GM21786 (cell line): Measurements from ENCODE around the gene NTN5.
"Not testable (repeated sequence)": the region's sequence is repeated elsewhere in the genome, so short reads cannot be mapped to it uniquely, and the experiment has no call there.

Experiments used
- ATAC-seq: cut with Tn5 transposase; IDR thresholded peaks from one replicate; pipeline ENCODE4 v1.9.1; 2021; ENCODE audit not compliant: unreplicated experiment

Gene NTN5

GRCh38 chr19:48645620-48646000 lies 27.2 kb downstream of the NTN5 start:
- no peak for ATAC-seq

DNA sequence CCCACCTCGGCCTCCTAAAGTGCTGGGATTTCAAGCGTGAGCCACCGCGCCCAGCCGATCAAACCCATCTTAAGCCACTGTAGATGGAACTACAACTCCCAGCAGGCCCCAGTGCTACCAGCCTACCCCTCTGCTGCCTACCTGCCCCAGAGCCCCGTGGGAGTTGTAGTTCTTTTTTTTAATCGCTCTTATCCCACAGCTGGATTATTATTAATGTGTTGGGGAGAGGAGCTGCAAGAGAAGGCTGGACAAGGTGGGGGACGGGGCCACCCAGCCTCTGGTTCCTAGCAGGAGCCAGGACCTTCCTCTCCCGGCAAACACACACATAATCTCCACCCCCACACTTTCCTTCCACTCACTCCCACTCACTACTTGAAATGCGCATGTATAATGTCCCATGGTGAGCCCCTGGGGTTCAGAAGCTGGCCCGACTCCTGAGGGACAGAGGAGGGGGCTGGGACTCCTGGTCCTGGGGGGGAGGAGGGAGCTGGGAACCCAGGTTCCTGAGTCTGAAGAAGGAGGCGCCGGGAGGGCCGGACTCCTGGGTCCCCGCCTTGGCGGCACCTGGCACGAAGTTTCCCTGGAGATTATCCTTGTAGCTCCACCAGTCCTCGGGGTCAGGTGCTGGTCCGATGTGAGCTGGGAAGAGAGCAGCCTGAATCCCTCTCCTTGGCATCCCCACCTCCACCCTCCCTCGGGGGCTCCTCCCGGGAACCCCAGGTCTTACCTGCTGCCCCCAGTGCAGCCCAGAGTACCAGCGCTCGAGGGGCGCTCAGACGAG lies 27.8 kb downstream of the NTN5 start:
- ATAC-seq, result no peak

DNA sequence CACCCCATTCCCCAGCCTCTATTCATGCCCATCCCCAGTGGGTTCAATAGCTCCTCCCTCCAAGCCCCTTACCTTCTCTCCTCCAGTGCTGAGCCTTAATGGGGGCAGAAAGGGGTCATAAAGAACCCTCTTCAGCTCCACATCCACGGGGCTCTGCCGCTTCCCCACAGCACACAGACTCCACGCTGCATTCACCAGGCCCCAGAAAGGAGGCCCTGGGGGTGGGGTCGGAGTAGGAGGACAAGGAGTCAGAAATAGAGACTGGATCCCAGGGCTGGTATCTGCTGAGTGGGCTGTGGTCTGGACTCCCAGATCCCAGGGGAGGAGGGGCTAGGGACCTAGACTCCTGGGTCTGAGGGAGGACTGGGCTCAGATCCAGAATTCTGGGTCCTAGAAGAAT lies 28.5 kb downstream of the NTN5 start:
- no peak for ATAC-seq

DNA sequence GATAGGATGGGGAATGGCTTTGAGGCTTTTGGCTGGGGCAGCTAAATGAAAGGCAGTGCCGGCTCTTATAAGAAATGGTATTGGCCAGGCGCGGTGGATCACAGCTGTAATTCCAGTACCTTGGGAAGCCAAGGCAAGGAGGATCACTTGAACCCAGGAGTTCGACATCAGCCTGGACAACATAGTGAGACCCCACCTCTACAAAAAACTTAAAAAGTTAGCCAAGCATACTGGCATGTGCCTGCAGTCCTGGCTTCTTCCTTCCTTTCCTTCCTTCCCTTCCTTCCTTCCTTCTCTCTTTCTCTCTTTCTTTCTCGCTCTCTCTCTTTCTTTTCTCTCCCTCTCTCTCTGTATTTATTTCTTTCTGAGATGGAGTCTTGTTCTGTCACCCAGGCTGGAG lies 30.0 kb downstream of the NTN5 start:
- ATAC-seq, result no peak

DNA sequence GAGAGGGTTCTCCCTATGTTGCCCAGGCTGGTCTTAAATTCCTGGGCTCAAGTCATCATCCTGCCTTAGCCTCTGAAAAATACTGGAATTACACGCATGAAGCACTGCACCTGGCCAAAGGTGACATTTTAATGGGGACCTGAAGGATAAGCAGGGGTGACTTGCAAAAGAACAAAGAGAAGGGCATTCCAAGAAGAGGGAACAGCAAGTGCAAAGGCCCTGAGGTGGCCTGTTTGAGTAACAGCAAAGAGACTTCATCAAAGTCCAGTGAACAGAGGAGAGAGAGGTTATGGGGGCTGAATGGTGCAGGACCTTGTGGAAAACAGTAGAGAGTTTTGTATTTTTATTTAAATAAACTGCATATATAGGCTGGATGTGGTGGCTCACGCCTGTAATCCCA lies 31.0 kb downstream of the NTN5 start:
- ATAC-seq, result no peak

- ATAC-seq, result no peak
Observed at GRCh38 chr19:48639483-48640375, 33.1 kb downstream of the NTN5 start.

- ATAC-seq, result no peak
Observed at GRCh38 chr19:48638831-48639381, 33.9 kb downstream of the NTN5 start.

DNA sequence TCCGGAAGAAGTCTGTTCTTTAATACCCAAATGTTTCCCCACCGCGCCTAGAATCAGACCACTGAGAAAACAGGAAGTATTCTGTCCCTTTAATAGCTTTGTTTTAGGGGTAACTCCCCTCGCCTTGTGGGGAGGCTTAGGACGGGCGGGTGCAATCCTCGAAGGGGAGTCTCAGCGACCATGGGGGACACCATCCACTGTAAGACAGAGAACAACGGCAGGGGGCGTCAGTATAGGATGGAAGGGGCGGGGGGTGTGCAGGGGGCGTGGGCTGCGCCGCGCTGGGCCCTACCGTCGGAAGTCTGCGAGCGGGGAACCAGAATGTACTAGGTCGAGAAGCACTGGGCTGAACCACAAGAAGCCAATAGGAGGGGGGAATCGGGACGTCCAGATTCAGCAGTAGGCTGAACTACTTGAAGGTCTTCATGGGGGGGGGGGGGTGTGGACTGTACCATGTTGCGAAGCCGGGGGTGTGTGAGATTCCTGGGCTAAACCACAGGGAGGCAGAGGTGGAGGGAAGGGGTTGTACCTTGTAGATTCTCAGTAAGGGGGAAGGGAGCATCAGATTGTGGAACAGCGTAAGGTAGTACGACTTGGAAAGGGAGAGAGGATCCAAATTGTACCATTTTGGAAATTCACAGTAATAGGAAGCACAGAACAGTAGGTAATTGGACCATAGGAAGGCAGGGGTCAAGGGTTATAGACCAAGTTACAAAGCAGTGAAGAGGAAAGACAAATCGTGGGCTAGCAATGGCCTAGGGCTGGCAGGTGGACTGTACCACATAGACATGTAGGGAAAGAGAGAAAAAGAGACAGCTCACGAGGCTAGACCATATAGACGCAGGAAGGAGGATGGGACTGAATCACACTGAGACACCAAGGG lies 34.6 kb downstream of the NTN5 start:
- peak; percentile 8 for ATAC-seq

DNA sequence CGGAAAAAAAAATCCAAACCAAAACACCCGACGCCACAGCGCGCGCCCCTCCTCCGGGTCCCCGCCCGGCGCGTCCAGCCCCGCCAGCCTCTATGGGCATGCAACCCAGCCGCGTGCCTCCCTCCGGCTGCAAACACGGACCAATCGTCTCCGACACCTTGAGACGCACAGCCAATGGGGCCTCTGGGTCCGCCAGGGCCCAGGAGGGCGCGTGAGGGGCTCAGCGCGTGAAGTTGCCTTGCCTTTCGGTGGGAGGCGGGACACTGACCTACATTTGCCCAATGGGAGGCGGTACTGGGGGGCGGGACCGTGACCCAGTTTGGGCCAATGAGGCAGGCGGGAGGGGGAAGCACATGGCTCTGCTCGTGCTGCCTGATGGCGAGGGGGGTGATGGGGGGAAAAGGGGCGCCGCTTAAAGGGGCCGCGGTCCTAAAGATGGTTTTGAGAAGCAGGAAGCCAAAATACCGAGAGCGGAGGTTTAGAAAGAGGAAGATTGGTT lies 35.3 kb downstream of the NTN5 start:
- peak; percentile 62 for ATAC-seq

GRCh38 chr19:48636859-48637448 lies 35.9 kb downstream of the NTN5 start, which contains the start of gene DBP:
Gene DBP, minus strand, starts transcription at chr19:48637379. Its CDS starts 385 bp downstream, at chr19:48636994.
- ATAC-seq, result no peak

- ATAC-seq, result no peak
Observed at GRCh38 chr19:48635966-48636858, 36.6 kb downstream of the NTN5 start.

- no peak for ATAC-seq
Observed at GRCh38 chr19:48635263-48635965, 37.4 kb downstream of the NTN5 start.

DNA sequence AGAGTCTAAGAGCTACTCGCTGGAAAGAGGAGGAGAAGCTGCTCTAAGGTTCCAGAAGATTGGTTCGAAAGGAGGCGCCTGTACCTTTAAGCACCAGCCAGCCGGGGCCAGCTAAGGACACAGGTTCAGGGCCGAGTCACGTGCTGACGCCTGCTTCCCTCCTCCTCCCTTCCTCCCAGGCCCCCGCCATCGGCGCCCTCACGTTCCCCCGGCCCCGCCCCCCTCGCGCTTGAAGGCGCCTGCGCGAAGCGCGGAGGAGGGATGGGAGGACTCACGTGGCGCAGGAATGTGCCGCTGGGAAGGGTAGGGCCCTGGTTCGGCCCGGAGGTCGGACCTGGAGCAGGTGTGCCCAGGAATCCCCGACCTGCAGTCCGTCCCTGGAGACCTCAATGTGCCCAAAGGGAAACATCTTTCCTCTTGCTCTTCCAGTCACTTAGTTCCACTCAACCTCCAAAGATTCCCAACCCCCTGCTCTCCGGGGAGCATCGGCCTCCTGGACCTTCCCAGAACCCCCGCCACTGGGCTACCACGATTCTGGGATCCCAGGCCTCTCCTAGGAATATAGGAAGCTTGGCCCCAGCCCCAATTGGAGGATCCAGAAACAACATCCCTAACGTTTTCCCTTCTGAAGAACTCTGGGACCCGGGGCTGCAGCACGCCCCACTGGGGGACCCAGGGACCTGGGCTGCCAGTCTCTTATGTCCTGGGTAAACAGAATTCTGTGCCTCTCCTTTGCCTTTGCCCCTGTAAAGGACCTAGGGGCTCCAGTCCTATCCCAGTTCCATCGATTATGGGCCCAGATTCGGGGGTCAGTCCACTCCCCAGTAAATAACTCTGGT lies 38.2 kb downstream of the NTN5 start:
- ATAC-seq, result no peak

GRCh38 chr19:48634036-48634342 lies 38.8 kb downstream of the NTN5 start:
- no peak for ATAC-seq

DNA sequence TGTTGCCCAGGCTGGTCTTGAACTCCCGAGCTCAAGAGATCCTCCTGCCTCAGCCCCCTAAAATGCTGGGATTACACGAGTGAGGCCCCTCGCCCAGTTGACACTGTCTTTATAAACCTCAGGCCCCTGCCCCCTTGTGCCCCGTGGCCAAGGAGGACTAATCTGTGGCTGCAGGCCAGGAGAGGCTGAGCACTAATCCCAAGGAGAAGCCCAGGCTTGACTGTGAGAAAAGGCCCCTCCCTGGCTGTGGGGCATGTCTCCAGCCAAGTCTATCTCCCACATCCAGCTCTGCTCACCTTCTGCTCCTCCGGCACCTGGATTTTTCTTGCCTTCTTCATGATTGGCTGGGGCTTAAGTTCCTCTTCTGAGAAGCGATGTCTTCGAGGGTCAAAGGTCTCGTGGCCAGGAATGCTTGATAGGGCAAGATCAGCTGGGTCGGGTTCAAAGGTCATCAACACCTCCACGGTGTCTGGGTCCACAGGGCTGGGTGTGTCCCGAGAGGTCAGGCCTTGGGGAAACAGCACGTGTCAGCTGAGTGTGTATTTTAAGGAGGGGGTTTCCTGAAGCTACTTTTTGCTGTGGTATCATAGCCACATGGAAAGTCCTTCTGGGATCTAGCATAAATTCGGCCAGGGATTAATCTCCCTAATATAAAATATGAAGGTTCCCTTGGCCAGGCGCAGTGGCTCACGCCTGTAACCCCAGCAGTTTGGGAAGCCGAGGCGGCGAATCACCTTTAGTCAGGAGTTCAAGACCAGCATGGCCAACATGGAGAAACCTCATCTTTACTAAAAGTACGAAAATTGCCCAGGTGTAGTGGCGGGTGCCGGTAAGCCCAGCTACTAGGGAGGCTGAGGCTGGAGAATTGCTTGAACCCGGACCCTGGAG lies 39.4 kb downstream of the NTN5 start:
- no peak for ATAC-seq

DNA sequence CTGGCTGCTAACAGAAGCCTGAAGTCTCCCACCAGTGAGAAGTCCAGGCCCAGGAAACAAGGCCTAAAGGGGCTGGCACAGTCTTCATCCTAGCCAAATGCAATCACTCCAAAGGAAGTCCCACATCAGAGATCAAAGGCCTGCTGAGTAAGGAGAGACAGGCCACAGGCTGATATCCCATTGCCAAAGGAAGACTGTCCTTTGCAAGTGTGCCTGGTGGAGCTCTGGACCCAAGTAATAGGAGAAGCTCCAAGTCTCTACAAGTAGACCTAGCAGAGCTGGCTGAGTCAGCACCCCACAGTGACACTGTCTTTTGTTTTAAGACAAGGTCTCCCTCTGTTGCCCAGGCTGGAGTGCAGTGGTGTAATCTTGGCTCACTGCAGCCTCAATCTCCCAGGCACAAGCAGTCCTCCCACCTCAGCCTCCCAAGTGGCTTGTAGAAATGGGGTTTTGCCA lies 40.1 kb downstream of the NTN5 start:
- ATAC-seq, result no peak

DNA sequence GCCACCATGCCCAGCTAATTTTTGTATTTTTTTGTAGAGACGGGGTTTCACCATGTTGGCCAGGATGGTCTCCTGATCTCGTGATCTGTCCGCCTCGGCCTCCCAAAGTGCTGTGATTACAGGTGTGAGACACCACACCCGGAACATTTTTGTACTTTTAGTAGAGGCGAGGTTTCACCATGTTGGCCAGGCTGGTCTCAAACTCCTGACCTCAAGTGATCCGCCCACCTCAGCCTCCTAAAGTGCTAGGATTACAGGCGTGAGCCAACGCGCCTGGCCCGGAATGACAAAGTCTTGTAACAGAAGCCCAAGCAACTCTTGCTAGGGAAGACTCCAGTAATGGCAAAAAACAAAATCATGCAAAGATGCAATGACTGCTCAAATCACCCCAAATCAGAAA lies 40.5 kb downstream of the NTN5 start:
- not testable (repeated sequence) for ATAC-seq
